Frontal cortex (tissue), 4 donors: ENCODE results near the gene SCAPER. TPM values are rescaled to one million over a fixed set of nuclear protein-coding genes. Genes with fewer than 3 reads are reported as not detected.

Experiments
- DNase-seq, 2 donors: peaks; one replicate each; pipeline ENCODE4 v3.0.0; 2012; ENCODE audit warnings: low spot score in 2 of 2
- FAIRE-seq: peaks from 2 replicates; lab custom pipeline; 2012; peaks lifted over from hg19 to GRCh38; lab: Jason Lieb, UNC
- total RNA-seq: library from RNA; depleted of rRNA; stranded (reverse); fragments of >200 nt; gene quantifications from one replicate; pipeline ENCODE4 v1.2.3, GENCODE V29; 2014
- donor health status: control.
- donor health status: control.
- donor health status: control.

Gene SCAPER
- total RNA-seq, 1 donor from 2014 or later: 76.6 TPM

GRCh38 chr15:76337696-76338485 lies 567.2 kb downstream of the SCAPER start:
- peak; percentile 41 to 58 for DNase-seq
- FAIRE-seq: no peak

- FAIRE-seq: no peak
- no peak for DNase-seq
Measured at GRCh38 chr15:76337059-76337695, 568.0 kb downstream of the SCAPER start.

- peak; percentile 37 to 83 for DNase-seq
- no peak for FAIRE-seq
Measured at GRCh38 chr15:76336254-76337058, 568.7 kb downstream of the SCAPER start, which contains the start of gene ISL2. Gene ISL2, plus strand, starts transcription at chr15:76336773. Its CDS starts 111 bp downstream, at chr15:76336884.

GRCh38 chr15:76335307-76336253 lies 569.6 kb downstream of the SCAPER start:
- DNase-seq (no peak), FAIRE-seq (no peak)

- FAIRE-seq (no peak), DNase-seq (no peak)
Measured at GRCh38 chr15:76334438-76335306, 570.5 kb downstream of the SCAPER start.

DNA sequence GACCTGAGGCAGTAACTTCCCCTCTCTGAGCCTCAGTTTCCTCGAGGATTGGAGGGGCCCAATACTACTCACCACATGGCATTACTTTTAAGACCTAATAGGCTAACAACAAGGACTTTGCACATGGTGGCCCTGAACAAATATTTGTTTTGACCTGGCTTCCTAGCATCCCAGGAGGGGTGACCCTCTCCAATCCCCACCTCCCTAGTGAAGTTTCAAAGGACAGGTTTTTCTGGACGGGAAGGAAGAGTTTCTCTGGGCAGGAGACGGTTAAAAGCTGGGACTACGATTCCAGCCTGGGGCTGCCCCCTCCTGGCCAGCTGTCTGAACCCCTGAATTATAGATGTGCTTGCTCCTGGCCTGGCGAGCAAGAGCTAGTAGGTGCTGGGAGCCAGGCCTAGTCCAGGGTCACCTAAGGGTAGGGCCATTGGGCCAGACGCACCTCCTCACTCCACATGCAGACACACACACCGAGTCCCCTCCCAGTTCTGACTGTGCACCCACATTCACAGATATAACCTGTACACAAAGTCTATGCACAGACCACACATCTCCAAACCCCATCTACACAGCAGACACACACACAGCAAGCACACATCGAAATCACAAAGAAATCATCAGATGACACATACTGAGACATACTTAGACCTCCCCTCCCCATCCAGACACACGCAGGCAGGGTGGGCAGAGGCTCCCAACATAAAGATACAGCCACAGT lies 571.3 kb downstream of the SCAPER start:
- no peak for DNase-seq
- no peak for FAIRE-seq

GRCh38 chr15:76333309-76333708 lies 571.8 kb downstream of the SCAPER start:
- FAIRE-seq: no peak

DNA sequence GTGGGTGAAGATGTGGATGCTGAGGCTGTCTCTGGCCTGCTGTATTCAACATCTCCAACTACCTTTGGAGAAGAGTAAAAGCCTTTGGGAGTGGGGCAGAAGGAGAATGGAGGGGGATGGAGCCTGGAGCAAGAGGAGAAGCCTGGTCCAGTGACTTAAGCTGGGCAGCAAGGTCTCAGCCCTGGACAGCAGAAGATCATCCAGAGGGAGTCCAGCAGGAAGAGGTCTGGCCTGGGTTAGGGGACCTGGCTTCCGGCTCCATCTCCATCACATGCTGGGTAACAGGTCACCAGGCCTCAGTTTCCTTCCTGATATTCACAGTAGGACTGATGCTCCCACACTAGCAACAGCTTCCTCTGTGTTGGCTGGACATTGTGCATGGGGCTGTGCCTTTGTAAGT lies 572.3 kb downstream of the SCAPER start:
- FAIRE-seq: no peak
- no peak for DNase-seq

More at GRCh38 chr15:76333309-76333708, 571.8 kb downstream of the SCAPER start:
- no peak for DNase-seq

- peak in 1 of 2 donors; percentile 48 for DNase-seq
- no peak for FAIRE-seq
Measured at GRCh38 chr15:76330080-76330680, 575.0 kb downstream of the SCAPER start.

GRCh38 chr15:76328958-76329357 lies 576.2 kb downstream of the SCAPER start:
- no peak for DNase-seq
- no peak for FAIRE-seq

GRCh38 chr15:76328106-76328696 lies 576.9 kb downstream of the SCAPER start:
- FAIRE-seq: no peak
- no peak for DNase-seq

DNA sequence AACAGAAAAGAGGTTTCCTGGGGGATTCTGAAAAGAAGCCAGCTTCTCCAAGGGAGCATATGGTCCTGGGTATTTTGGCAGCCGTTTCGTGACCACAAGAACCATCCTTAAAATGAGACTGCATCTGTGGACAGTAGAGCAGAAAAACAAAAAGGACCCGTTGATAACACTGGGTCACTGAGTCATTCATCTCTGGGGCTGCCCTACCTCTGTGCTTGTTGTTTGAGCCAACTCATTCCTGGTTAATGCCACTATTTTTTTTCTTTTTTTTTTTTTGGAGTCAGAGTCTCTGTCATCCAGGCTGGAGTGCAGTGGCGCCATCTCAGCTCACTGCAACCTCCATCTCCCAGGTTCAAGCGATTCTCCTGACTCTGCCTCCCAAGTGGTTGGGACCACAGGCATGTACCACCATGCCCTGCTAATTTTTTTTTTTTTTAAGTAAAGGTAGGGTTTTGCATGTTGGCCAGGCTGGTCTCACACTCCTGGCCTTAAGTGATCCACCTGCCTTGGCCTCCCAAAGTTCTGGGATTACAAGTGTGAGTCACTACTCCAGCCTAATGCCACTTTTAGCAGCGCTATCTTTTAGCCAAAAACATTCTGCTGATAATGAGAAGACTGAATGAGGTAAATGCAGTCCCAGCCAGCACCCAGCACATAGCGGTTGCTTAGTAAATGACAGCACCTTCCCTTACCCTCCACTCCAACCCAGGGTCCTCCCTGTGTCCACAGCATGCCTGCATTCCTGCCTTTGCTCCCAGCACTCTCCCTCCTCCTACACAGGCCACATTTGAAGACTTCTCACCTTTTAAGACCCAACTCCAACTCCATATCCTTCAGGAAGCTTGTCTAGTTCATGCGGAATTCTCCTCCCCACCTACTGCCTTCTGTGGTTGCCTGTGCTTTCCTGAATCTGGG lies 577.7 kb downstream of the SCAPER start:
- FAIRE-seq: no peak
- DNase-seq: no peak

DNA sequence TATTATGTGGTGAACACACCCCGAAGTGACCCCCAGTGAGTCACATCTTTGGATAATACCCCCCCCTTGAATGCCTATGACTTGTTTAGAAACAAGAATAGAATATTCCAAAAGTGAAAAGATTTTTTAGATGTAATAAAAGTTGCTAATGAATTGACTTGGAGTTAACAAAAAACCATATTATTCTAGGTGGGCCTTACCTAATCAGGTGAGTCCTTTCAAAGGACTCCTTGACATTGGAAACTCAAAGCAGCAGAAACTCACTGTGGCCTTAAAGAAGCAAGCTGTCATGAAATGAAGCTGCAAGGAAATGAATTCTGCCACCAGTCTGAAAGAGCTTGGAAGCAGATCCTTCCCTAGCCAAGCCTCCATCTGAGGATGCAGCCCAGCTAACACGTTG lies 579.4 kb downstream of the SCAPER start:
- no peak for FAIRE-seq
- DNase-seq: no peak

- DNase-seq (no peak), FAIRE-seq (no peak)
Measured at GRCh38 chr15:76324066-76324465, 581.1 kb downstream of the SCAPER start.

DNA sequence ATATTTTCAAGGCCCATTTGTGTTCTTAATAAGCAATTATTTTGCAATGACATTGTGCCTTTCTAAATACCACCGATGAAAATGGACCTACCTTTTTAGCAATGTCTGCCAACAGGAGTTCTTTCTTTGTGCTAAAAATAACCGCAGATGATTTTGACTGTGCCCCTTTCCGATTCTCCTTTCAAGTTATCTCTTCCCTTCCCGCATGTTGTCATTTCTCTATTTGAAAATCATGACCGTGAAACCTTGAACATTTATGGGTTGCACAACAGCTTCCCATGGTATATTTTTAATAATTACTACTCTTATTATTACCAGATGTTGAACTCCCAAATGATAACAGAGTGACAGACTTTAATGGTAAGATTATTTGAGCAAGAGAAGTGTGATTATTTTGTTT lies 583.5 kb downstream of the SCAPER start:
- DNase-seq: no peak
- FAIRE-seq: no peak

DNA sequence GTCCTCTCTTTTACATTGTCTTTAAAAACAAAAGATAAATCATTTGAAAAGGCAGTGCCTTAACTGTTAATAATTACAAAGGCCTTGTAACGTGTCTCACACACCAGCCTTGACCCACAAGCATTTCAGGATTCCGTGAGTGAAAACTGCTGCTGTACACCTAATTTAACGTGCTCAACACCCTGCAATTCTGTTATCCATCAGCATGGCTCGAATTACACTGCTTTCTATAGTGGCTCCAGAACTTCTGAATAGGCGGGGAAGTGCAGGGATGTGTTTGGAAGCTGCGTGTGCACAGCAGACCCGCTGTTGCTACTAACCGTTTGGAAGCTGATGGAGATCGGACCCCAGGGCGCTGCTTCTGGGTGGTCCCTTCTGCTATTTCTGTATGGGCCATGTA lies 584.0 kb downstream of the SCAPER start:
- DNase-seq (no peak), FAIRE-seq (no peak)
